Uterus (tissue), 4 donors: ENCODE results near the gene PTDSS2. TPM values are rescaled to one million over a fixed set of nuclear protein-coding genes. Genes with fewer than 3 reads are reported as not detected.

Source experiments
- DNase-seq, 2 donors: peaks; one replicate each; pipeline ENCODE4 v3.0.0-alpha.2; 2019 to 2020
- H3K27ac ChIP-seq, 2 donors: fragments of 200-600 bp; sonication (generic); 1 replicate in 1 of 2; 2 replicates in 1 of 2; pipeline ENCODE4 v1.5.1; 2016 to 2018
- H3K27me3 ChIP-seq, 2 donors: fragments of 200-600 bp; sonication (generic); one replicate each; pipeline ENCODE4 v1.5.1; 2018 to 2019; ENCODE audit warnings: control low read depth in 1 of 2
- H3K36me3 ChIP-seq, 2 donors: fragments of 200-600 bp; sonication (generic); one replicate each; pipeline ENCODE4 v1.5.1; 2019; ENCODE audit warnings: control low read depth in 1 of 2
- H3K4me1 ChIP-seq, 2 donors: fragments of 200-600 bp; sonication (generic); one replicate each; pipeline ENCODE4 v1.5.1; 2018 to 2019; ENCODE audit warnings: control low read depth in 1 of 2
- H3K4me3 ChIP-seq, 2 donors: fragments of 200-600 bp; sonication (generic); 1 replicate in 1 of 2; 2 replicates in 1 of 2; pipeline ENCODE4 v1.5.1; 2018 to 2019; ENCODE audit warnings: mild to moderate bottlenecking in 1 of 2
- H3K9me3 ChIP-seq, 2 donors: fragments of 200-600 bp; sonication (generic); one replicate each; pipeline ENCODE4 v1.5.1; 2019; ENCODE audit warnings: control low read depth in 1 of 2
- POLR2A ChIP-seq, 2 donors: fragments of 450-650 bp; IDR thresholded peaks; one replicate each; pipeline ENCODE4 v1.6.1; 2016; ENCODE audit warnings: antibody characterized with exemption in 2 of 2, mild to moderate bottlenecking in 1 of 2, moderate library complexity in 1 of 2
- intact Hi-C: fragments of 100-400 bp; cut with DNase I; formaldehyde crosslinking; loops from one replicate; pipeline ENCODE4 v1.15.1; 2023; ENCODE audit warnings: low total_unique reads
- small RNA-seq: library from RNA; depleted of rRNA; stranded (forward); fragments of <200 nt; gene quantifications from one replicate; pipeline ENCODE3, GENCODE V24; 2016
- total RNA-seq, 4 donors: library from RNA; depleted of rRNA in 3 of 4; stranded (reverse); fragments of >200 nt in 3 of 4; gene quantifications; one replicate each; pipeline versions ENCODE4 v1.1.0 to v1.2.4, GENCODE V29; 2014 to 2023
- TF ChIP-seq, protein P1 (sequence below), 4 experiments: fragments of 200-600 bp in 2 of 4; fragments of 450-650 bp in 2 of 4; sonication (generic) in 2 of 4; IDR thresholded peaks; one replicate each; pipeline ENCODE4 v1.5.1; 2016 to 2019; ENCODE audit warnings: antibody characterized with exemption in 4 of 4, mild to moderate bottlenecking in 2 of 4, moderate library complexity in 1 of 4
- donor health status: DM: yes; HTN: yes; CAD: no.

PTDSS2 gene
- total RNA-seq, 4 donors from 2014 or later: 20.7 to 43.7 (median 22.8) TPM

DNA sequence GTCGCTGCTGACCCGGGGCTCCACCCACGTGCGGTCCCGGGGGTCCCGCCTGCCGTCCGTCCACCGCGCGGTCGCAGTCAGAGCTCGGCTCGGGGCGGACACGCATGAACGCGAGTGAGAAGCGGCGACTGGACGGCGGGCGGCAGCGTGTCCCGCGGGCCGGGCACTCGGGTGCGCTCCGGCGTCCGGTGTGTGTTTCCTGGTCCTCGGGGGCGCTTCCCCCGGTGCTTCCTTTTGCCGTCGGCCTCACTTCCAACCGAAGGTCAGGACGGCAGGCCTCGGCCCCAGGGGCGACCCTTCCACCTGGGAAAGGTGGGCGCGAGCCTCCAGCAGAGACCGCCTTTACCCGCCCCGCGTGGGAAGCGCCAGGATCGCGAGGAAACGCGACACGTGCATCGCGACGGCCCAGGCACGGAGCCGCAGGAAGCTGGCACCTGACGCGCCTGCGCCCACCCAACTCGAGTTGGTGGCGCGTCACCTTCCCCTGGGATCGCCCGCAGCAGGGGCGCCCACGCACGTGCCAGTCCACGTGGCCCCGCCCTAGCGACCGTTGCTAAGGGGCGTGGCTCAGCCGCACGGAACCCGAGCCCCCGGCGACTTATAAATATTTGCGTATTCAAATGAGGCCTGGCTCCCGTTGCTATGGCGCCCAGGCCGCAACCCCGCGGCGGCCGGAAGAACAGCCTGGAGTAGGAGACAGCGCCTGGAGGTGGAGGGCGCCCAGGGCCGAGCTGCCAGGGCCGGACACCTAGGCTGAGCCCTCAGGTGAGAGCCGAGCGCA lies 87.0 kb downstream of the PTDSS2 start, which contains the start of gene LRRC56:
TSS of gene LRRC56 (plus strand) at position 687 of the 781 bp plus-strand sequence. CDS start 3,158 bp downstream, outside the sequence.
- peak within 1 kb of the TSS in 1 of 2 donors; percentile 14 for H3K4me3 ChIP-seq
- H3K27ac ChIP-seq: no peak within 1 kb of the TSS
- H3K36me3 ChIP-seq: no peaks in the 10 kb centered on the region

DNA sequence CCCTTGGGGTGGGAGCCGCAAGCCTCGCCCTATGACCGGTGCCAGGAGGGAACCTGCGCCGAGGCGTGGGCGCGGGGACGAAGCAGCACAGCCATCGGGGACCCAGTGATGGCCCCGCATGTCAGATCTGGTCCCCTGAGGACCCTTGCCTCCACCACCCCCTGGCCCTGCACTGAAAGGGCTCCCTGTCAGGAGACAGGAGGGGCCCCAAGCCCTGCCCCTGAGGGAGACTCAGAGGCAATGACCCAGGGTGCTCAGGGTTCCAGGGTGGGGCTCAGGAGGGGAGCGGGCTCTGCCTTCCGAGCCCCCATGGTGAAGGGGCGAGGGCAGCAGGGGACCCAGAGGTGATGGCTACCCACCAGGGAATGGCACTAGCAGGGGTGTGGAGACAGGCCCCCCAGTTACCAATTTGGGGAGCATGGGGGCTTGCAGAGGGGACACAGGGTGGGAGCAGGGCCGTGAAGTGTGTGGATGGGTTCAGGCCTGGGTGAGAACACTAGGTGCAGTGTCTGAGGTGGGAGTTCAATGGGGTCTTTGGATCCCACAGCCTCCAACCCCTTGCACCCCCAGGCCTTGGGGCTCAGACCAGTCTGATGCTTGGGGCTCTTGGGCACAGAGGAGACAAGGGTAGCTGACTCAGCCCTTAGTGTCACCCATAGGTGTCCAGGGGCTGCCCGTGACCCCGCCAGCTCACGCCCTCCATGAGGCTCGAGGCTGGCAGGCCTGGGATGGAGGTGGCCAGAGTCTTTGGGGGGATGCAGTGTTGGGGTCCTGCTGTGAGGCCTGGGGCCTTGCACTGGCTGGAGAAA lies 87.7 kb downstream of the PTDSS2 start:
- peaks cover 0 to 9% of the 10 kb centered on the region in 2 donors for H3K4me1 ChIP-seq
- intact Hi-C loops: no loop called here
- H3K4me3 ChIP-seq: no peak overlapping the region
- no peak for TF ChIP-seq POLR2A (IDR thresholded peaks at IDR 0.05)
- TF ChIP-seq, protein P1, sequence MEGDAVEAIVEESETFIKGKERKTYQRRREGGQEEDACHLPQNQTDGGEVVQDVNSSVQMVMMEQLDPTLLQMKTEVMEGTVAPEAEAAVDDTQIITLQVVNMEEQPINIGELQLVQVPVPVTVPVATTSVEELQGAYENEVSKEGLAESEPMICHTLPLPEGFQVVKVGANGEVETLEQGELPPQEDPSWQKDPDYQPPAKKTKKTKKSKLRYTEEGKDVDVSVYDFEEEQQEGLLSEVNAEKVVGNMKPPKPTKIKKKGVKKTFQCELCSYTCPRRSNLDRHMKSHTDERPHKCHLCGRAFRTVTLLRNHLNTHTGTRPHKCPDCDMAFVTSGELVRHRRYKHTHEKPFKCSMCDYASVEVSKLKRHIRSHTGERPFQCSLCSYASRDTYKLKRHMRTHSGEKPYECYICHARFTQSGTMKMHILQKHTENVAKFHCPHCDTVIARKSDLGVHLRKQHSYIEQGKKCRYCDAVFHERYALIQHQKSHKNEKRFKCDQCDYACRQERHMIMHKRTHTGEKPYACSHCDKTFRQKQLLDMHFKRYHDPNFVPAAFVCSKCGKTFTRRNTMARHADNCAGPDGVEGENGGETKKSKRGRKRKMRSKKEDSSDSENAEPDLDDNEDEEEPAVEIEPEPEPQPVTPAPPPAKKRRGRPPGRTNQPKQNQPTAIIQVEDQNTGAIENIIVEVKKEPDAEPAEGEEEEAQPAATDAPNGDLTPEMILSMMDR (IDR thresholded peaks at IDR 0.05): no peak
- no peaks in the 10 kb centered on the region for H3K36me3 ChIP-seq
- H3K27ac ChIP-seq: no peak overlapping the region
- H3K9me3 ChIP-seq: no peaks in the 10 kb centered on the region
- H3K27me3 ChIP-seq: peaks cover 0 to 9% of the 10 kb centered on the region in 2 donors
- DNase-seq: no peak

More for the DNA sequence above, 87.0 kb downstream of the PTDSS2 start, which contains the start of gene LRRC56:
- Histone ChIP-seq H3K4me1 (peaks cover 0 to 9% of the 10 kb centered on the region in 2 donors), H3K9me3 (no peaks in the 10 kb centered on the region), H3K27me3 (peaks cover 0 to 9% of the 10 kb centered on the region in 2 donors)
- intact Hi-C loops: no loop called here
- TF ChIP-seq, protein P1 (IDR thresholded peaks at IDR 0.05): no peak
- no peak for TF ChIP-seq POLR2A (IDR thresholded peaks at IDR 0.05)
- peak; percentile 60 to 70 for DNase-seq

DNA sequence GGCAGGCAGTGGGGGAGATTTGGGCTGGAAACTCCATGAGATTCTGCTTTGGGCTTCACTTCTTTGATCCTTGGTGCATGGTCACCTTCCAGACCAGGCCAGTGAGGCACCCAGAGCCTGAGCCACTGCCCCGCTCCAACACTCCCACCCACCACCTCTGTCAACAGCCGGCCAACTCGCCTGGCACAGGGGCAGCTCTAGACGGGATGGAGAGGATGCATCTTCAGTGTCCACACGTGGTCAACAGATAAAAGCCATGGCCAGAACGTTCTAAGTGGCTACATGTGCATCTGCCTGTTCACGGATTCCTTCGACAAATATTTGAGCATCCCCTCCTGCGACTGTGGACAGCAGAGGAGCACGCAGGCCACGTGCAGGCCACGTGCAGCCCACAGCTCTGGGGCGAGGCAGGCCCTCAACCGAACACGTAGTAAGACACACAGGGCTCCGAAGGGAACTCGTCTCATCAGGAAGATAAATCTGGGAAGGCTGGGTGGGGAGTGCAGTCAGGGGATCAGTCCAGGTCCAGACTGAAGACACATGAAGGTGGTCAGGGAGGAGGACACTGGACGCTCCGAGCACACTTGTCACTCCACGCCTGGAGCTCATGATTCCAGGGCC lies 88.5 kb downstream of the PTDSS2 start:
- Histone ChIP-seq H3K4me1 (peaks cover 0 to 9% of the 10 kb centered on the region in 2 donors), H3K4me3 (no peak overlapping the region), H3K9me3 (no peaks in the 10 kb centered on the region), H3K27me3 (peaks cover 0 to 9% of the 10 kb centered on the region in 2 donors), H3K27ac (no peak overlapping the region), H3K36me3 (no peaks in the 10 kb centered on the region)
- DNase-seq: no peak
- intact Hi-C loops: no loop called here
- TF ChIP-seq, protein P1 (IDR thresholded peaks at IDR 0.05): no peak
- no peak for TF ChIP-seq POLR2A (IDR thresholded peaks at IDR 0.05)

DNA sequence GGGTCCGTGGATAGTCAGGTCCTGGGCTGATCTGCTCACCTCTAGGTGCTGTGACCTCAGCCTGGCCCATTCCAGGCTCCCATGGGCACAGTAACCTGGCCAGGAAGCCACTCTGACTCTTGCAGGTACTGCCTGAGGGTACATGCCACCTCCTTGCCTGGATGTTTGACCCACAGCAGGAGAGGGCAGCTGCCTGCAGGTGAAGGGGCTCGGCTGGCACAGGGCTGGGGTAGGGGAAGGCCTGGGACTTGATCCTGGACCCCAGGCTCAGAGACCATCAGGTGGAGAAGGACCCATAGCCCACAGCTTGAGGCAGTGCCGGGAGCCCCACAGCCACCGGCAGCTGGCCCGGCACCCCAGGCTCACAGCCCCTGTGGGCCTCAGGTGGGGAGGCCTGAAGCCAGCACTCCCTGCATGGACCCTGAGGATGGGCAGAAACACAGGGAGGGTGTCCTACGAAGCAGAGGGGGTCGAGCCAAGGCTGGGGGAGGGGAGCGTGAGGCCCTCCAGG lies 89.9 kb downstream of the PTDSS2 start:
- intact Hi-C loops: no loop called here

More for the DNA sequence above, 89.9 kb downstream of the PTDSS2 start:
- Histone ChIP-seq H3K4me1 (no peaks in the 10 kb centered on the region), H3K27ac (no peak overlapping the region), H3K27me3 (peaks cover 0 to 9% of the 10 kb centered on the region in 2 donors), H3K9me3 (no peaks in the 10 kb centered on the region), H3K36me3 (no peaks in the 10 kb centered on the region), H3K4me3 (no peak overlapping the region)
- no peak for DNase-seq
- no peak for TF ChIP-seq POLR2A (IDR thresholded peaks at IDR 0.05)
- TF ChIP-seq, protein P1 (IDR thresholded peaks at IDR 0.05): no peak

Small RNA genes lying within 50 kb of the gene (small RNA-seq; reads per million reads assigned to genes)
- not detected for gene RN7SL838P

Other genes with a start within 250 kb of the PTDSS2 start
- 10 to 100 TPM in 3 of 4 donors, 1 to 10 TPM in 1; 8.7 to 57.8 (median 15.0) TPM for gene BET1L, start 242.9 kb upstream of the PTDSS2 start, total RNA-seq
- gene RIC8A, start 242.6 kb upstream of the PTDSS2 start, total RNA-seq: 100 to 1,000 TPM in 2 of 4 donors, 10 to 100 TPM in 2; 84.5 to 376 (median 192) TPM
- gene SIRT3, start 213.9 kb upstream of the PTDSS2 start, total RNA-seq: 10 to 100 TPM in 2 of 4 donors, 1 to 10 TPM in 2; 1.5 to 25.9 (median 9.8) TPM
- gene PSMD13, start 213.3 kb upstream of the PTDSS2 start, total RNA-seq: 10 to 100 TPM; 17.9 to 94.3 (median 78.2) TPM
- under 1 TPM in 2 of 4 donors, not detected in 2; 0.30 to 0.51 TPM for gene NLRP6, start 171.9 kb upstream of the PTDSS2 start, total RNA-seq
- 10 to 100 TPM in 3 of 4 donors, 1 to 10 TPM in 1; 7.9 to 29.1 (median 14.2) TPM for gene PGGHG, start 161.2 kb upstream of the PTDSS2 start, total RNA-seq
- not detected for gene IFITM5, start 150.8 kb upstream of the PTDSS2 start, total RNA-seq
- 100 to 1,000 TPM in 3 of 4 donors, 10 to 100 TPM in 1; 27.8 to 926 (median 269) TPM for gene IFITM2, start 142.5 kb upstream of the PTDSS2 start, total RNA-seq
- gene IFITM1, start 136.2 kb upstream of the PTDSS2 start, total RNA-seq: 100 to 1,000 TPM in 2 of 4 donors, 10 to 100 TPM in 2; 13.4 to 672 (median 239) TPM
- gene IFITM3, start 129.4 kb upstream of the PTDSS2 start, total RNA-seq: 1,000 to 10,000 TPM in 1 of 4 donors, 100 to 1,000 TPM in 2, 10 to 100 TPM in 1; 22.2 to 1,343 (median 242) TPM
- gene B4GALNT4, start 80.8 kb upstream of the PTDSS2 start, total RNA-seq: 10 to 100 TPM in 2 of 4 donors, 1 to 10 TPM in 2; 1.8 to 39.7 (median 19.9) TPM
- 1 to 10 TPM in 2 of 4 donors, under 1 TPM in 1, not detected in 1; 0.46 to 5.1 (median 1.5) TPM for gene PKP3, start 56.1 kb upstream of the PTDSS2 start, total RNA-seq
- 10 to 100 TPM; 13.3 to 61.5 (median 38.4) TPM for gene SIGIRR, start 35.3 kb upstream of the PTDSS2 start, total RNA-seq
- 1 to 10 TPM in 2 of 4 donors, under 1 TPM in 2; 0.59 to 8.2 (median 1.1) TPM for gene ANO9, start 8.3 kb upstream of the PTDSS2 start, total RNA-seq
- gene RNH1, start 57.0 kb downstream of the PTDSS2 start, total RNA-seq: 100 to 1,000 TPM; 111 to 175 (median 142) TPM
- 10 to 100 TPM in 3 of 4 donors, 1 to 10 TPM in 1; 5.4 to 37.6 (median 23.8) TPM for gene HRAS, start 85.3 kb downstream of the PTDSS2 start, total RNA-seq
- 1 to 10 TPM in 2 of 4 donors, not detected in 2; 1.7 to 1.9 TPM for gene LRRC56, start 87.2 kb downstream of the PTDSS2 start, total RNA-seq
- gene LMNTD2, start 110.5 kb downstream of the PTDSS2 start, total RNA-seq: 1 to 10 TPM in 1 of 4 donors, under 1 TPM in 2, not detected in 1; 0.14 to 2.2 (median 0.51) TPM
- gene RASSF7, start 110.7 kb downstream of the PTDSS2 start, total RNA-seq: 10 to 100 TPM in 2 of 4 donors, 1 to 10 TPM in 1, under 1 TPM in 1; 0.59 to 13.1 (median 8.0) TPM
- gene PHRF1, start 126.2 kb downstream of the PTDSS2 start, total RNA-seq: 10 to 100 TPM in 3 of 4 donors, 1 to 10 TPM in 1; 5.0 to 45.8 (median 24.1) TPM
- gene IRF7, start 165.7 kb downstream of the PTDSS2 start, total RNA-seq: 10 to 100 TPM in 3 of 4 donors, 1 to 10 TPM in 1; 9.1 to 33.6 (median 13.1) TPM
- gene CDHR5, start 174.7 kb downstream of the PTDSS2 start, total RNA-seq: under 1 TPM in 3 of 4 donors, not detected in 1; 0.26 to 0.55 (median 0.29) TPM
- gene SCT, start 176.9 kb downstream of the PTDSS2 start, total RNA-seq: not detected
- 1 to 10 TPM in 1 of 4 donors, not detected in 3; 4.5 TPM for gene DRD4, start 187.0 kb downstream of the PTDSS2 start, total RNA-seq
- 10 to 100 TPM in 2 of 4 donors, 1 to 10 TPM in 2; 7.9 to 45.6 (median 20.4) TPM for gene DEAF1, start 244.9 kb downstream of the PTDSS2 start, total RNA-seq
- gene TMEM80, start 245.5 kb downstream of the PTDSS2 start, total RNA-seq: 10 to 100 TPM in 2 of 4 donors, 1 to 10 TPM in 2; 2.6 to 35.3 (median 8.1) TPM